HL-60 (cell line): Measurements from ENCODE around the gene HNRNPH2.
A peak's percentile ranks its signal among the peaks of the same experiment; 100 is the strongest.

ENCODE experiments used
- DNase-seq, 2 experiments: peaks; one replicate each; pipeline ENCODE4 v3.0.0-alpha.2; 2010 to 2020; ENCODE audit warnings: low read depth in 1 of 2, low spot score in 1 of 2
- H3K27ac ChIP-seq: fragments of 250-450 bp; sonication (Bioruptor Pico); replicated peaks from 2 replicates; pipeline ENCODE4 v1.5.1; 2020; ENCODE audit warnings: mild to moderate bottlenecking, moderate library complexity
- H3K27me3 ChIP-seq: fragments of 250-450 bp; sonication (Bioruptor Pico); 2 replicates; pipeline ENCODE4 v1.5.1; 2021; ENCODE audit warnings: mild to moderate bottlenecking, moderate library complexity; ENCODE audit not compliant: insufficient read depth, poor library complexity, severe bottlenecking
- H3K4me3 ChIP-seq: replicated peaks from 2 replicates; pipeline ENCODE4 v1.5.1; 2011; ENCODE audit warnings: mild to moderate bottlenecking, control low read depth, low read length; ENCODE audit not compliant: insufficient read depth
- CTCF ChIP-seq: IDR thresholded peaks from one replicate; pipeline ENCODE4 v1.5.1; 2011; ENCODE audit warnings: low read length, control low read depth, inconsistent platforms; ENCODE audit not compliant: insufficient read depth
- GABPA ChIP-seq: IDR thresholded peaks from 2 replicates; pipeline ENCODE4 v1.6.1; 2012; ENCODE audit warnings: low read depth
- POLR2AphosphoS5 ChIP-seq: IDR thresholded peaks from 2 replicates; pipeline ENCODE4 v1.6.1; 2012; ENCODE audit warnings: low read depth
- REST ChIP-seq: IDR thresholded peaks from 2 replicates; pipeline ENCODE4 v1.6.1; 2012; ENCODE audit warnings: low read depth; ENCODE audit not compliant: insufficient replicate concordance
- SPI1 ChIP-seq: IDR thresholded peaks from 2 replicates; pipeline ENCODE4 v1.6.1; 2012; ENCODE audit warnings: low read depth, mild to moderate bottlenecking, borderline replicate concordance

Gene HNRNPH2

GRCh38 chrX:101408532-101408841, 465 bp downstream of the HNRNPH2 start:
- no peaks in the 10 kb centered on the region for H3K27me3 ChIP-seq
- H3K4me3 ChIP-seq = peak overlapping the region; percentile 58
- TF ChIP-seq GABPA (no peak), SPI1 (no peak), CTCF (no peak), POLR2AphosphoS5 (0 out of 2 replicates have a peak, but pooled peaks have one; percentile 3), REST (no peak)
- H3K27ac ChIP-seq = peak overlapping the region; percentile 96
- DNase-seq = no peak

- H3K27ac ChIP-seq = peak overlapping the region; percentile 96
- TF ChIP-seq GABPA (no peak), REST (no peak), CTCF (no peak), POLR2AphosphoS5 (no peak), SPI1 (no peak)
- DNase-seq = no peak
- no peaks in the 10 kb centered on the region for H3K27me3 ChIP-seq
- peak overlapping the region; percentile 58 for H3K4me3 ChIP-seq
These were observed 1.0 kb downstream of the HNRNPH2 start for GRCh38 chrX:101409043-101409442.

- H3K4me3 ChIP-seq = no peak overlapping the region
- no peaks in the 10 kb centered on the region for H3K27me3 ChIP-seq
- DNase-seq = no peak
- no peak for TF ChIP-seq POLR2AphosphoS5
- no peak overlapping the region for H3K27ac ChIP-seq
These were observed 2.4 kb downstream of the HNRNPH2 start for GRCh38 chrX:101410461-101410860.

GRCh38 chrX:101411984-101412383, 4.0 kb downstream of the HNRNPH2 start:
- no peak for DNase-seq
- Histone ChIP-seq H3K4me3 (no peak overlapping the region), H3K27me3 (no peaks in the 10 kb centered on the region), H3K27ac (no peak overlapping the region)
- no peak for TF ChIP-seq SPI1
- TF ChIP-seq POLR2AphosphoS5 = no peak
- TF ChIP-seq REST = no peak
